A172 (cell line): ENCODE data around the gene PPP1R27. TPM values are rescaled to one million over a fixed set of nuclear protein-coding genes. Genes with fewer than 3 reads are reported as not detected.
A peak's percentile ranks its signal among the peaks of the same experiment; 100 is the strongest.

Source experiments
- DNase-seq: peaks from one replicate; pipeline ENCODE4 v3.0.0-alpha.2; 2015; ENCODE audit warnings: low spot score
- total RNA-seq: library from RNA; depleted of rRNA; stranded (reverse); fragments of >200 nt; shearing (Covaris generic); gene quantifications from 2 replicates; pipeline ENCODE4 v1.2.3, GENCODE V29; 2014

Gene PPP1R27
- total RNA-seq, 1 experiment from 2014 or later, result not detected

- DNase-seq, result no peak
Observed at GRCh38 chr17:81821147-81821546, 13.7 kb downstream of the PPP1R27 start.

GRCh38 chr17:81819708-81820107 is 15.1 kb downstream of the PPP1R27 start:
- DNase-seq, result no peak

- DNase-seq, result no peak
Observed at GRCh38 chr17:81817758-81818147, 17.1 kb downstream of the PPP1R27 start.

- DNase-seq, result no peak
Observed at GRCh38 chr17:81815646-81815986, 19.2 kb downstream of the PPP1R27 start.

GRCh38 chr17:81814748-81815645 is 19.9 kb downstream of the PPP1R27 start:
- DNase-seq, result peak; percentile 35

GRCh38 chr17:81813861-81814683 is 20.8 kb downstream of the PPP1R27 start:
- DNase-seq, result no peak

- DNase-seq, result no peak
Observed at GRCh38 chr17:81813371-81813684, 21.5 kb downstream of the PPP1R27 start.

GRCh38 chr17:81812571-81813370 is 22.1 kb downstream of the PPP1R27 start:
- DNase-seq, result no peak

- peak; percentile 52 for DNase-seq
Observed at GRCh38 chr17:81811705-81812570, 22.9 kb downstream of the PPP1R27 start.

- DNase-seq, result no peak
Observed at GRCh38 chr17:81810892-81811704, 23.8 kb downstream of the PPP1R27 start.

GRCh38 chr17:81810476-81810875 is 24.4 kb downstream of the PPP1R27 start:
- no peak for DNase-seq

- DNase-seq, result no peak
Observed at GRCh38 chr17:81809556-81809998, 25.3 kb downstream of the PPP1R27 start.

GRCh38 chr17:81808778-81809555 is 25.9 kb downstream of the PPP1R27 start:
- no peak for DNase-seq

GRCh38 chr17:81807839-81808238 is 27.0 kb downstream of the PPP1R27 start:
- DNase-seq, result no peak

GRCh38 chr17:81807210-81807719 is 27.6 kb downstream of the PPP1R27 start:
- DNase-seq, result no peak

- no peak for DNase-seq
Observed at GRCh38 chr17:81806461-81807209, 28.2 kb downstream of the PPP1R27 start.

GRCh38 chr17:81805707-81806460 is 29.0 kb downstream of the PPP1R27 start:
- DNase-seq, result no peak
